ENCODE data around the gene ACTR3.

ACTR3 gene

GRCh38 chr2:113977060-113977659 lies 87.3 kb downstream of the ACTR3 start:
- no peak overlapping the region for H3K4me3 ChIP-seq (replicated peaks; ENCODE audit: insufficient read depth, low read length)
- peak overlapping the region; percentile 45 for H3K27ac ChIP-seq (replicated peaks)
- no peak for DNase-seq (ENCODE audit: low read depth in 1 of 2, low spot score in 1 of 2)
- H3K27me3 ChIP-seq (ENCODE audit: insufficient read depth, poor library complexity, severe bottlenecking) = no peaks in the 10 kb centered on the region
- TF ChIP-seq SPI1 (IDR thresholded peaks at IDR 0.05; ENCODE audit: borderline replicate concordance, low read depth) = no peak
- TF ChIP-seq REST (IDR thresholded peaks at IDR 0.05; ENCODE audit: insufficient replicate concordance, low read depth) = no peak
- no peak for TF ChIP-seq GABPA (IDR thresholded peaks at IDR 0.05; ENCODE audit: low read depth)
- no peak for TF ChIP-seq POLR2AphosphoS5 (IDR thresholded peaks at IDR 0.05; ENCODE audit: low read depth)
- no peak for TF ChIP-seq CTCF (IDR thresholded peaks at IDR 0.05; ENCODE audit: insufficient read depth, low read length)

- Histone ChIP-seq H3K4me3 (replicated peaks; ENCODE audit: insufficient read depth, low read length) (no peak overlapping the region), H3K27me3 (ENCODE audit: insufficient read depth, poor library complexity, severe bottlenecking) (no peaks in the 10 kb centered on the region), H3K27ac (replicated peaks) (no peak overlapping the region)
- TF ChIP-seq CTCF (IDR thresholded peaks at IDR 0.05; ENCODE audit: insufficient read depth, low read length) (no peak), SPI1 (IDR thresholded peaks at IDR 0.05; ENCODE audit: borderline replicate concordance, low read depth) (no peak), POLR2AphosphoS5 (IDR thresholded peaks at IDR 0.05; ENCODE audit: low read depth) (no peak), REST (IDR thresholded peaks at IDR 0.05; ENCODE audit: insufficient replicate concordance, low read depth) (no peak), GABPA (IDR thresholded peaks at IDR 0.05; ENCODE audit: low read depth) (no peak)
- peak in 1 of 2 experiments; percentile 14 for DNase-seq (ENCODE audit: low read depth in 1 of 2, low spot score in 1 of 2)
Observed at GRCh38 chr2:113977660-113978523, 88.0 kb downstream of the ACTR3 start.

GRCh38 chr2:113978524-113979190 lies 88.8 kb downstream of the ACTR3 start:
- no peak overlapping the region for H3K4me3 ChIP-seq (replicated peaks; ENCODE audit: insufficient read depth, low read length)
- H3K27ac ChIP-seq (replicated peaks) = no peak overlapping the region
- no peak for TF ChIP-seq REST (IDR thresholded peaks at IDR 0.05; ENCODE audit: insufficient replicate concordance, low read depth)
- TF ChIP-seq POLR2AphosphoS5 (IDR thresholded peaks at IDR 0.05; ENCODE audit: low read depth) = no peak
- no peak for TF ChIP-seq SPI1 (IDR thresholded peaks at IDR 0.05; ENCODE audit: borderline replicate concordance, low read depth)
- TF ChIP-seq GABPA (IDR thresholded peaks at IDR 0.05; ENCODE audit: low read depth) = no peak
- no peak for TF ChIP-seq CTCF (IDR thresholded peaks at IDR 0.05; ENCODE audit: insufficient read depth, low read length)

More at GRCh38 chr2:113978524-113979190, 88.8 kb downstream of the ACTR3 start:
- H3K27me3 ChIP-seq (ENCODE audit: insufficient read depth, poor library complexity, severe bottlenecking) = no peaks in the 10 kb centered on the region
- no peak for DNase-seq (ENCODE audit: low read depth in 1 of 2, low spot score in 1 of 2)

All from HL-60 (cell line).